Esophagus muscularis mucosa (tissue), 3 donors: Measurements from ENCODE around the gene PSG11.
"Not testable (repeated sequence)": the region's sequence is repeated elsewhere in the genome, so short reads cannot be mapped to it uniquely, and the experiment has no call there.

Experiments used
- CTCF ChIP-seq, 3 experiments: fragments of 200-600 bp in 2 of 3; fragments of 450-650 bp in 1 of 3; sonication (generic) in 2 of 3; IDR thresholded peaks; one replicate each; pipeline ENCODE4 v1.5.1; 2017 to 2019; ENCODE audit warnings: antibody characterized with exemption in 3 of 3, mild to moderate bottlenecking in 2 of 3, moderate library complexity in 1 of 3
- POLR2A ChIP-seq: fragments of 450-650 bp; IDR thresholded peaks from one replicate; pipeline ENCODE4 v1.6.1; 2017; ENCODE audit warnings: antibody characterized with exemption, moderate library complexity, mild to moderate bottlenecking, low read depth
- POLR2AphosphoS5 ChIP-seq, 2 donors: sonication (generic); formaldehyde crosslinking; IDR thresholded peaks; one replicate each; pipeline ENCODE4 v1.6.1; 2017; ENCODE audit warnings: antibody characterized with exemption in 2 of 2

GRCh38 chr19:43043492-43044180 is 17.4 kb upstream of the PSG11 start:
- TF ChIP-seq CTCF (IDR thresholded peaks at IDR 0.05); POLR2AphosphoS5 (IDR thresholded peaks at IDR 0.05); POLR2A: not testable (repeated sequence)
